Thyroid gland (tissue), 4 donors: Measurements from ENCODE around the gene RNF126. TPM values are rescaled to one million over a fixed set of nuclear protein-coding genes. Genes with fewer than 3 reads are reported as not detected.
"Not testable (repeated sequence)": the region's sequence is repeated elsewhere in the genome, so short reads cannot be mapped to it uniquely, and the experiment has no call there.

Experiments
- DNase-seq, 2 donors: peaks; one replicate each; pipeline ENCODE4 v3.0.0-alpha.2; 2019
- H3K27ac ChIP-seq, 3 donors: fragments of 200-600 bp; sonication (generic); 1 replicate in 2 of 3; 2 replicates in 1 of 3; pipeline ENCODE4 v1.5.1; 2016 to 2019; ENCODE audit warnings: mild to moderate bottlenecking in 1 of 3, moderate library complexity in 1 of 3
- H3K27me3 ChIP-seq: fragments of 200-600 bp; sonication (generic); one replicate; pipeline ENCODE4 v1.5.1; 2019
- H3K36me3 ChIP-seq, 2 donors: fragments of 200-600 bp; sonication (generic); one replicate each; pipeline ENCODE4 v1.5.1; 2016 to 2019
- H3K4me1 ChIP-seq, 2 donors: fragments of 200-600 bp; sonication (generic); one replicate each; pipeline ENCODE4 v1.5.1; 2017 to 2019
- H3K4me3 ChIP-seq, 3 donors: fragments of 200-600 bp; sonication (generic); replicated peaks in 1 of 3; 1 replicate in 2 of 3; 2 replicates in 1 of 3; pipeline ENCODE4 v1.5.1; 2016; ENCODE audit warnings: mild to moderate bottlenecking in 1 of 3
- H3K9me3 ChIP-seq: fragments of 200-600 bp; sonication (generic); one replicate; pipeline ENCODE4 v1.5.1; 2017
- POLR2A ChIP-seq, 2 donors: fragments of 450-650 bp; IDR thresholded peaks; one replicate each; pipeline ENCODE4 v1.6.1; 2017; ENCODE audit warnings: antibody characterized with exemption in 2 of 2, mild to moderate bottlenecking in 2 of 2, moderate library complexity in 1 of 2
- WGBS, 2 donors: methylation state at CpG; one replicate each; pipeline ENCODE4 v1.1.5; 2017; 5-methylcytosine and 5-hydroxymethylcytosine counted together
- intact Hi-C: fragments of 100-400 bp; cut with DNase I; formaldehyde crosslinking; loops from one replicate; pipeline ENCODE4 v1.15.1; 2023
- total RNA-seq, 4 donors: library from RNA; depleted of rRNA; stranded (reverse); fragments of >200 nt; gene quantifications; one replicate each; pipeline ENCODE4 v1.2.3, GENCODE V29; 2016
- TF ChIP-seq, protein P1 (sequence below), 6 experiments: fragments of 200-600 bp in 3 of 6; fragments of 450-650 bp in 3 of 6; sonication (generic) in 3 of 6; IDR thresholded peaks; one replicate each; pipeline ENCODE4 v1.5.1; 2016 to 2019; ENCODE audit warnings: antibody characterized with exemption in 6 of 6, mild to moderate bottlenecking in 2 of 6, inconsistent platforms in 1 of 6, moderate library complexity in 1 of 6

Gene RNF126
- total RNA-seq, 4 donors from 2014 or later, result 41.4 to 55.5 (median 53.5) TPM

- Histone ChIP-seq H3K27ac (no peak overlapping the region), H3K4me1 (peaks cover 8 to 13% of the 10 kb centered on the region in 2 donors), H3K4me3 (no peak overlapping the region), H3K9me3 (no peaks in the 10 kb centered on the region), H3K36me3 (peaks cover 17 to 27% of the 10 kb centered on the region in 2 donors), H3K27me3 (no peaks in the 10 kb centered on the region)
- no peak for TF ChIP-seq POLR2A (IDR thresholded peaks at IDR 0.05)
- TF ChIP-seq, protein P1, sequence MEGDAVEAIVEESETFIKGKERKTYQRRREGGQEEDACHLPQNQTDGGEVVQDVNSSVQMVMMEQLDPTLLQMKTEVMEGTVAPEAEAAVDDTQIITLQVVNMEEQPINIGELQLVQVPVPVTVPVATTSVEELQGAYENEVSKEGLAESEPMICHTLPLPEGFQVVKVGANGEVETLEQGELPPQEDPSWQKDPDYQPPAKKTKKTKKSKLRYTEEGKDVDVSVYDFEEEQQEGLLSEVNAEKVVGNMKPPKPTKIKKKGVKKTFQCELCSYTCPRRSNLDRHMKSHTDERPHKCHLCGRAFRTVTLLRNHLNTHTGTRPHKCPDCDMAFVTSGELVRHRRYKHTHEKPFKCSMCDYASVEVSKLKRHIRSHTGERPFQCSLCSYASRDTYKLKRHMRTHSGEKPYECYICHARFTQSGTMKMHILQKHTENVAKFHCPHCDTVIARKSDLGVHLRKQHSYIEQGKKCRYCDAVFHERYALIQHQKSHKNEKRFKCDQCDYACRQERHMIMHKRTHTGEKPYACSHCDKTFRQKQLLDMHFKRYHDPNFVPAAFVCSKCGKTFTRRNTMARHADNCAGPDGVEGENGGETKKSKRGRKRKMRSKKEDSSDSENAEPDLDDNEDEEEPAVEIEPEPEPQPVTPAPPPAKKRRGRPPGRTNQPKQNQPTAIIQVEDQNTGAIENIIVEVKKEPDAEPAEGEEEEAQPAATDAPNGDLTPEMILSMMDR (IDR thresholded peaks at IDR 0.05), result peak in 1 of 6 experiments; percentile 7
- no peak for DNase-seq
- 86 to 91% methylated on average over 19 of the region's 19 CpGs for WGBS, 2 donors
- intact Hi-C loops, result no loop called here
These were observed 34.8 kb downstream of the RNF126 start for GRCh38 chr19:628168-628567.

- H3K9me3 ChIP-seq, intact Hi-C loops, H3K27ac ChIP-seq, H3K4me3 ChIP-seq, H3K4me1 ChIP-seq, DNase-seq, H3K27me3 ChIP-seq: not testable (repeated sequence)
- WGBS, 2 donors, result 95 to 97% methylated on average over 7 of the region's 7 CpGs
- peaks cover 29 to 43% of the 10 kb centered on the region in 2 donors for H3K36me3 ChIP-seq
These were observed 36.4 kb downstream of the RNF126 start for GRCh38 chr19:626566-626965.

- Histone ChIP-seq H3K27me3 (no peaks in the 10 kb centered on the region), H3K36me3 (peaks cover 39 to 46% of the 10 kb centered on the region in 2 donors), H3K4me1 (no peaks in the 10 kb centered on the region), H3K4me3 (no peak overlapping the region), H3K27ac (no peak overlapping the region), H3K9me3 (no peaks in the 10 kb centered on the region)
- 94 to 95% methylated on average over 5 of the region's 5 CpGs for WGBS, 2 donors
- no peak for DNase-seq
- TF ChIP-seq, protein P1 (IDR thresholded peaks at IDR 0.05), result no peak
- TF ChIP-seq POLR2A (IDR thresholded peaks at IDR 0.05), result no peak
- intact Hi-C loops, result no loop called here
These were observed 37.8 kb downstream of the RNF126 start for GRCh38 chr19:625257-625656.

DNA sequence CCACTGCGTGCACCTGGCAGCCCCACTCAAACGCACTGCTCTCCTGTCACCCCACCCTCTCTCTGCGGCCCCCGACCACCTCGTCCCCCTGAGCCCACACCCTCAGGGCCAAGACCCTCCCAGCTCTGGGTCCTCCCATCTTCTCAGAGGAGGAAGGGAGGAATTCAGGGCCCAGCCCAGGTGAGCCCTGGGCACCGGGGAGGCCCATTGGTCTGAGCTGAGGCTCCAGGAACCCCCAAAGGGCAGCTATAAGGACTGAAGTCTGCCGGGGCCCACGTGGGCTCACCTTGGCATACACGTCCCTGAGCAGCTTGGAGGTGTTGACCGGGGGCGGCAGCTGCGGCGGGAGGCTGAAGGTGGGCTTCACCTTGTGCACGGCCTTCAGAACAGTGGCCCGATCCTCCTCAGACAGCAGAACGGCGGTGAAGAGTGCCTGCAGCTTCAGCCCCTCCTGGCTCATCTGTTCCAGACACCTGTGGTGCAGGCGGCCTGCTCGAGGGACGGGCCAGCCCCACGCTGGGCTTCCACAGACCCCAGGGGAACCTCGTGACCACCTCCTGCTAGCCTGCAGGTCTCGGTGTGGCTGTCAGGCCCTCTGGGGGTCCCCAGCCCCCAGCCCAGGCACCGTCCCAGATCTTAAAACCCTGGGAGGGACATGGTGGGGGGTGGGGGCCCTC, 38.4 kb downstream of the RNF126 start:
- Histone ChIP-seq H3K4me3 (no peak overlapping the region), H3K9me3 (no peaks in the 10 kb centered on the region), H3K27me3 (no peaks in the 10 kb centered on the region), H3K36me3 (peaks cover 45 to 53% of the 10 kb centered on the region in 2 donors), H3K4me1 (no peaks in the 10 kb centered on the region), H3K27ac (no peak overlapping the region)
- TF ChIP-seq, protein P1 (IDR thresholded peaks at IDR 0.05), result no peak
- no peak for TF ChIP-seq POLR2A (IDR thresholded peaks at IDR 0.05)
- DNase-seq, result no peak
- 90 to 94% methylated on average over 8 to 12 of the region's 24 CpGs for WGBS, 2 donors
- intact Hi-C loops, result no loop called here

- intact Hi-C loops, result no loop called here
- 84 to 92% methylated on average over 24 of the region's 24 CpGs for WGBS, 2 donors
These were observed 39.0 kb downstream of the RNF126 start for GRCh38 chr19:623974-624373.

More at GRCh38 chr19:623974-624373, 39.0 kb downstream of the RNF126 start:
- Histone ChIP-seq H3K9me3 (no peaks in the 10 kb centered on the region), H3K4me1 (no peaks in the 10 kb centered on the region), H3K27me3 (no peaks in the 10 kb centered on the region), H3K36me3 (peaks cover 46 to 56% of the 10 kb centered on the region in 2 donors), H3K27ac (no peak overlapping the region), H3K4me3 (no peak overlapping the region)
- TF ChIP-seq, protein P1 (IDR thresholded peaks at IDR 0.05), result no peak
- DNase-seq, result no peak
